WI38 (cell line): Measurements from ENCODE around the gene RABGAP1.

ENCODE experiments used
- H3K4me3 ChIP-seq: 2 replicates; pipeline ENCODE4 v1.5.1; 2011; ENCODE audit warnings: low read depth, mild to moderate bottlenecking, control low read depth, low read length
- TF ChIP-seq, protein P1 (sequence below): IDR thresholded peaks from 2 replicates; pipeline ENCODE4 v1.5.1; 2012; ENCODE audit warnings: low read depth, mild to moderate bottlenecking, control low read depth, low read length

The RABGAP1 gene

DNA sequence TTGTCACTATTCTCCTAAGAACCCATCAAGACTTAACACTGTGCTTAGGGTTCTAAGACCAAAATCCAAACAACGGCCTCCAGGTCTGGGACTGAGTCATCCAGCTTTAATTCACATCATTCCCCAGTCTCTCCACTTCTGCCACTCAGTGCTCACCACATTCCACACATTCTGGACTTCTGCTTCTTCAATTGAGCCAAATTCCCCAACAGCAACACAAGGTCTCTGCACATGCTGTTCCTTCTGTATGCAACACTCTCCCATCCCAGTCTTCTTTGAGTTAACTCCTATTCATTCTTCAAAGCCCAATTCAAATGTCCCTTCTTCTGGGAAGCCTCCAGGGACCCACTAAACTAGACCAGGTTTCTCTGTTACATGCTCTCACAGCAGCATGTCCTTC lies 190.4 kb downstream of the RABGAP1 start:
- no peak overlapping the region for H3K4me3 ChIP-seq
- TF ChIP-seq, protein P1, sequence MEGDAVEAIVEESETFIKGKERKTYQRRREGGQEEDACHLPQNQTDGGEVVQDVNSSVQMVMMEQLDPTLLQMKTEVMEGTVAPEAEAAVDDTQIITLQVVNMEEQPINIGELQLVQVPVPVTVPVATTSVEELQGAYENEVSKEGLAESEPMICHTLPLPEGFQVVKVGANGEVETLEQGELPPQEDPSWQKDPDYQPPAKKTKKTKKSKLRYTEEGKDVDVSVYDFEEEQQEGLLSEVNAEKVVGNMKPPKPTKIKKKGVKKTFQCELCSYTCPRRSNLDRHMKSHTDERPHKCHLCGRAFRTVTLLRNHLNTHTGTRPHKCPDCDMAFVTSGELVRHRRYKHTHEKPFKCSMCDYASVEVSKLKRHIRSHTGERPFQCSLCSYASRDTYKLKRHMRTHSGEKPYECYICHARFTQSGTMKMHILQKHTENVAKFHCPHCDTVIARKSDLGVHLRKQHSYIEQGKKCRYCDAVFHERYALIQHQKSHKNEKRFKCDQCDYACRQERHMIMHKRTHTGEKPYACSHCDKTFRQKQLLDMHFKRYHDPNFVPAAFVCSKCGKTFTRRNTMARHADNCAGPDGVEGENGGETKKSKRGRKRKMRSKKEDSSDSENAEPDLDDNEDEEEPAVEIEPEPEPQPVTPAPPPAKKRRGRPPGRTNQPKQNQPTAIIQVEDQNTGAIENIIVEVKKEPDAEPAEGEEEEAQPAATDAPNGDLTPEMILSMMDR, result no peak

DNA sequence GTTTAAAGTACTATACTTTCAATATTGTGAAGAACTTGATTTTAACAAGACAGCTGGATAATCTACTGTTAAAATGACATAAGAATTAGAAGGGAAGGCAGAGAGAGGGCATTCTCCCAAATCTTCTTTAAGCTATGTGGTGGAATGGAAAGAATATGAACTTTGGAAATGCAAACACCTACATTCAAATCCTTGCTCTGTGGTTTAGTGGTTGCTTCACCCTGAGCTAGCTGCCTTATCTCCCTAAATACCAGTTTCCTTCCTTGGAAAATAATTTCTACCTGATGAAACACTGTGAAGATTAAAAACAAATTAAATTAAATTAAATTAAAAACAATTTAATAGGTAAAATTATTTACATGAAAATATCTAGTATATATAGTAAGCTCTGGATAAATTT lies 191.2 kb downstream of the RABGAP1 start:
- TF ChIP-seq, protein P1, result no peak
- no peak overlapping the region for H3K4me3 ChIP-seq

DNA sequence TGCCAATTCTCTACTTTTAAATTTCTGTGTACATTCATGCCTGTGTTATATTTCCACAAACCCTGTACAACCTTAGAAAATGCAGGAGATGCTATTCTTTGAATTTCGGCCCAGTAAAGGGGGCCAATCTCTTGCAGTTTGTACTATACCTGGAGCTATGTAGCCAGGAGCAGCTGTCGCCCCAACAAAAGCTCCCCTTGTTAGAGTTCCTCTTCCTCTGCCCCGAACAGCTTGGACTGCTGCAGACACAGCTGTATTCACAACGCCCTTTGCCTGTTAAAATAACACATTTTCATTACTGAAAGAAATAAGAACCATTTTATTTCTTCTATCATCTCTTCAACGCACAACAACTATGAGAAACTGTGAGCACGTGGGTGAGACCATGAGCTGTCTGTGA lies 191.9 kb downstream of the RABGAP1 start:
- TF ChIP-seq, protein P1, result no peak
- H3K4me3 ChIP-seq, result no peak overlapping the region

DNA sequence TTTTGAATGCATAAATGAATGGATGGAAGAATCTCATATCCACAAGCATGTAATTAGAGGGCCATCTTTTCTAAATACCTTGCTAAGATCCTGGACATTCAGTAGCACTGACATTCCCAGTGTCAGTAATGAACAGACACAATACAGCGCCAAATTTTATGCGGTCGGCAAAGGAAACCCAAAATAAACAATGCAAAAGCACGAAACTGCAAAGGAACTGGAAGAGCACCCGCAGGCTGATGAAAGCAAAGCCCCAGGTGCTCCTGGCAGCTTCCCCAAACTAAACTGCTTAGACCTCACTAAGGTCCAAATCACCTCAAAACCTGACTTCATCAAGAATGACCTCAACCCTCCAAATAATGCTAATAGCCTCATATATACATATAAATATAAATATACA lies 194.6 kb downstream of the RABGAP1 start:
- TF ChIP-seq, protein P1, result no peak
- H3K4me3 ChIP-seq, result no peak overlapping the region

DNA sequence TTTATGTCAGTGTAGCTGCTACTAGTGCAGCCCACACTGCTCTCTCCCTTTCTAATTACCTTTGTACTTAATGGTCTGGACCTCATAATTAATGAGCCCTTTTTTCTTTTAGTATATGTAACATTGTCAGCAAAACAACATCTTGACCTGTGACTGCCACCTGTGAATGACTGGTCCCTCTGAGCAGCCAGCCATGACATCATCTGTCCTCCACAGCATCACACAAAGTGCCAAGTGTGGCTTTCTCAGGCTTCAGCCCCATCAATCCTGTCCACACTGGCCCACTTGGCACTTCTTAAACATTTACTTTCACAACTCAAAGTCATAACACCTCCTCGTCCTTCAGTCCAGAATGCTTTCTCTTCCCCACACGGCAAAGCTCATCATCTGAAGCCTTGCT lies 197.3 kb downstream of the RABGAP1 start:
- TF ChIP-seq, protein P1, result no peak

DNA sequence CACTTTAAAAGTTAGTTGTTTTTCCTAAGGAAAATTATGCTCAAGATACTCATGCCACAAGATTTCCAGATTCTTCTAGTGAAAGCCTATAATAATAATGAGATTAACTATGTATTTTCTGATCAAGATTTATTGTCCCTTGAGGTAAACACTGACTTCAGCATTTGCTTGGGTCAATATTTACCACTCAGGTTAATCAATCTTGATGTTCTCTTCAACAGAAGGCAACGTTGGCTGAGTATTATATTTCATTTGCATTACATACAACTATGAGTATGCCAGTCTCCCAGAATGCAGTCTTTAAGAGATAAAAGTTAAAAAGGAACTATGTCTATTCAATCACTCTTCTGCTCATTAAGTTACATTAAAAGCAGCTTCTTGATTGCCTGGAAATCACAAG lies 208.2 kb downstream of the RABGAP1 start:
- TF ChIP-seq, protein P1, result no peak
- H3K4me3 ChIP-seq, result no peak overlapping the region

More for the DNA sequence above, 197.3 kb downstream of the RABGAP1 start:
- H3K4me3 ChIP-seq, result no peak overlapping the region

DNA sequence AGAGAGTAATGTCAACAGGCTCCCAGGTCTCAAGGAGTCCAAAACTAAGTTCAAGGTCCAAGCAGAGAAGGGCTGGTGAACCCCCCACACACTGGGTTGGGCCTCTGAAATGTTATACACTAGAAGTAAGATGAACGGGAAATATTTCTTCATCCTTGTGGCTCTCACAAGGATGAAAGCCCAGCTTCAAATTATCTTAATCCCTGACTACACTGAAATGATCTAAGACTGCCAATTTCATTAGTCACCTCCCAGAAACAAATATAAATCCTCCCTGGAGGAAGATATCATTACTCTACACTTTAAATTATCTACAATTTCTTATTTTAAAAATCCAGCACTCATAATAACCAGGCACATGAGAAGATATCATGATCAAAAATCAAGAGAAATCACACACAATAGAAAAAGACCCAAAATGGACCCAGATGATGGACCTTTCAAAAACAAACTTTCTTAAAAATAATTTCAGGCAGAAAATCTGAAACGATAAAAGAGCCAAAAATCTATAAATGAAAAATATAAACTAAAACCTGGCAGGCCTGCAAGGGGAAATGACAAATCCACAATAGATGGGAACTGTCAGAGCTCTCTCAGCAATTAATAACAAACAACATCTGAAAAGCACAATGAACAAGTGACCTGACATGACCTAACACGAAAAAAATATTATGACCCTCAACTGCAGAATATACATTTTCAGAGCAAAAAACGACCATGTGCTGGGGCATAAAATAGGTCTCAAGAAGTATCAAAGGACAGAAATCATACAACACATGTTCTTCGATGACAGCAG lies 210.1 kb downstream of the RABGAP1 start:
- TF ChIP-seq, protein P1, result no peak
- no peak overlapping the region for H3K4me3 ChIP-seq
